Heart left ventricle (tissue), 16 donors: ENCODE data around the gene RELB. TPM values are rescaled to one million over a fixed set of nuclear protein-coding genes. Genes with fewer than 3 reads are reported as not detected.

Experiments used
- ATAC-seq, 4 donors: fragments of 200-7000 bp; cut with Tn5 transposase; one replicate each; pipeline ENCODE4 v1.9.1; 2020 to 2022; ENCODE audit warnings: moderate library complexity in 4 of 4, mild to moderate bottlenecking in 3 of 4, moderate number of reproducible peaks in 1 of 4
- DNase-seq, 5 donors: peaks; one replicate each; pipeline ENCODE4 v3.0.0-alpha.2; 2020
- H3K27ac ChIP-seq, 12 donors: fragments of 200-600 bp; sonication (generic) in 4 of 12; one replicate each; pipeline versions ENCODE4 v1.5.0 to v1.8.0; 2016 to 2022; ENCODE audit warnings: mild to moderate bottlenecking in 2 of 12
- H3K27me3 ChIP-seq, 9 donors: fragments of 200-600 bp; sonication (generic) in 2 of 9; one replicate each; pipeline versions ENCODE4 v1.5.1 to v1.8.0; 2016 to 2022; ENCODE audit warnings: mild to moderate bottlenecking in 3 of 9
- H3K36me3 ChIP-seq, 9 donors: fragments of 200-600 bp; sonication (generic) in 2 of 9; one replicate each; pipeline versions ENCODE4 v1.5.0 to v1.8.0; 2018 to 2022; ENCODE audit warnings: mild to moderate bottlenecking in 2 of 9
- H3K4me1 ChIP-seq, 12 donors: fragments of 200-600 bp; sonication (generic) in 4 of 12; one replicate each; pipeline versions ENCODE4 v1.5.0 to v1.8.0; 2016 to 2022; ENCODE audit warnings: mild to moderate bottlenecking in 3 of 12
- H3K4me3 ChIP-seq, 12 donors: fragments of 200-600 bp; sonication (generic) in 4 of 12; one replicate each; pipeline versions ENCODE4 v1.5.0 to v1.8.0; 2017 to 2022; ENCODE audit warnings: mild to moderate bottlenecking in 9 of 12, moderate library complexity in 4 of 12
- H3K9me3 ChIP-seq, 12 donors: fragments of 200-600 bp; sonication (generic) in 4 of 12; one replicate each; pipeline versions ENCODE4 v1.5.0 to v1.8.0; 2016 to 2022; ENCODE audit warnings: mild to moderate bottlenecking in 1 of 12
- POLR2A ChIP-seq, 2 donors: fragments of 450-650 bp; IDR thresholded peaks; one replicate each; pipeline ENCODE4 v1.6.1; 2017; ENCODE audit warnings: antibody characterized with exemption in 2 of 2, mild to moderate bottlenecking in 2 of 2, moderate library complexity in 2 of 2
- WGBS, 4 donors: extraction: QIAGEN DNeasy Blood & Tissue Kit in 2 of 4; methylation state at CpG; one replicate each; pipeline versions ENCODE4 v1.1.5 to v1.1.7; 2013 to 2018; 5-methylcytosine and 5-hydroxymethylcytosine counted together
- intact Hi-C, 10 donors: fragments of 100-400 bp; cut with DNase I; formaldehyde crosslinking; loops; one replicate each; pipeline versions ENCODE4 v1.11.1 to v1.14.2; 2022
- polyA plus RNA-seq, 2 donors: library from polyadenylated mRNA; stranded (reverse); fragments of 200-250 nt; gene quantifications; one replicate each; pipeline ENCODE4 v1.2.3, GENCODE V29; 2013
- total RNA-seq, 9 donors: library from RNA; depleted of rRNA in 2 of 9; stranded (reverse); fragments of >200 nt in 2 of 9; fragmentation: NEBNext Ultra II Directional in 3 of 9; extraction: Animal tissue kit (Norgen Biotek cat#: 25700) in 3 of 9; gene quantifications; one replicate each; pipeline versions ENCODE4 v1.1.0 to v1.2.4, GENCODE V29; 2016 to 2023
- TF ChIP-seq, protein P1 (sequence below), 12 donors: fragments of 200-600 bp; sonication (generic) in 4 of 12; IDR thresholded peaks; one replicate each; pipeline versions ENCODE4 v1.5.0 to v1.8.0; 2018 to 2022; ENCODE audit warnings: antibody characterized with exemption in 12 of 12, mild to moderate bottlenecking in 5 of 12
- donor health status: ischemic (EF 13 %, LVEDD 7.1; RV severe dilation, severe dysfunction).
- donor health status: healthy with polysubstance abuse.
- donor health status: DM: no; HTN: yes; CAD: no.
- donor health status: DM: no; HTN: no; CAD: no.
- donor health status: ischemic (EF 25% LVEDD 6.9; RV normal size, moderate dysfunction).
- donor health status: ischemic (EF 25% LVEDD 5.7; RV mildly dilated, moderate dysfunction).
- donor health status: healthy.
- donor health status: DM: yes; HTN: yes; CAD: no.
- donor health status: ischemic (EF 35%, LVEDD 5.7; RV mildly dilated, moderate dysfunction).
- donor health status: nonischemic (EF 11% LVEDD 7.7; RV severe dilation, severe dysfunction).
- donor health status: DM: yes; HTN: yes; CAD: no.
- donor health status: PGD.
- donor health status: ischemic (EF 29% LVEDD 5.4; RV normal size, mild dysfunction).
- donor health status: nonischemic (EF 23%, LVEDD 6.1; RV moderate dilation, normal function).

RELB gene
- total and polyA plus RNA-seq, 11 donors: 1.6 to 23.2 (median 6.7) TPM

DNA sequence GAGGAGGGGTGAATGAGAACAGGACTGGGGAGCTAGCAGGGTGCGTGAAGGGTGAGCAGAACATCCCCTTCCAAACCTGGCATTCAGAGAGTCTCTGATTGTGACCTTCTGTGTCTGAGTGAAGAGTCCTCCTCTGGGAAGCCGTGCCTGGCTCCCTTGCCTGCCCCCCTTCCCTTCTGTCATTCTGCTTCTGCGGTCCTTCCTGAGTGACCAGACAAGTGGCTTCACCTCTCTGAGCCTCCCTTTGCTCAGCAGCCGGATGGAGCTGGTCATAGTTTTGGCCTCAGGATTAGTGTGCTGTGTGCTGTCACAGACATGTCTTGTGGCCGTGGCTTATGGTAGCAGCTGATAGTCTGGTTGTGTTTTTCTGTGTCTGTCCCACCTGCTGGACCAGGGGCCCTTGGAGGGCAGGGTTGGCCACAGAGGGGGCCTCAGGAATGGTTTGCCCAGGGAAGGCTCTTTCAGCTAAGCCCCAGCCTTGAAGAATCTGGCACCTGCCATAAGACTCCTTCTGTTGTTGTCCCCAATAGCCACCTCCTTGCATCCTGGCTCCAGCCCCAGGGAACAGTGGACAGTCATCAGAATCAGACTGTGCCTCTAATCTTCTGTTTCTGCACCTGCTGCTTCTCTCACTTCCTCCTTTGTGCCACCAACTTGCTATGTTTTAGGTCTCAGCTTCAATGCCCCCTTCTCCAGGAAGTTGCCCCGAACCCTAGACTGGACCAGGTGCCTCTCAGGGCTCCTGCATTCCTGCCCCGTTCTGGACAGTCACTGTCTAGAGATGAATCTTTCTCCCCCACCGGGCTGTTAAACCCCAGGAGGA is 40.1 kb upstream of the RELB start:
- ATAC-seq (peak in 1 of 4 donors; percentile 32), DNase-seq (no peak)
- no peaks in the 10 kb centered on the region for H3K9me3 ChIP-seq
- peaks cover 0 to 64% (median 43%) of the 10 kb centered on the region in 9 donors for H3K36me3 ChIP-seq
- H3K4me1 ChIP-seq: peaks cover 0 to 48% (median 26%) of the 10 kb centered on the region in 12 donors
- intact Hi-C loops: no loop called here
- no peak overlapping the region for H3K27ac ChIP-seq
- TF ChIP-seq POLR2A (IDR thresholded peaks at IDR 0.05): no peak
- TF ChIP-seq, protein P1, sequence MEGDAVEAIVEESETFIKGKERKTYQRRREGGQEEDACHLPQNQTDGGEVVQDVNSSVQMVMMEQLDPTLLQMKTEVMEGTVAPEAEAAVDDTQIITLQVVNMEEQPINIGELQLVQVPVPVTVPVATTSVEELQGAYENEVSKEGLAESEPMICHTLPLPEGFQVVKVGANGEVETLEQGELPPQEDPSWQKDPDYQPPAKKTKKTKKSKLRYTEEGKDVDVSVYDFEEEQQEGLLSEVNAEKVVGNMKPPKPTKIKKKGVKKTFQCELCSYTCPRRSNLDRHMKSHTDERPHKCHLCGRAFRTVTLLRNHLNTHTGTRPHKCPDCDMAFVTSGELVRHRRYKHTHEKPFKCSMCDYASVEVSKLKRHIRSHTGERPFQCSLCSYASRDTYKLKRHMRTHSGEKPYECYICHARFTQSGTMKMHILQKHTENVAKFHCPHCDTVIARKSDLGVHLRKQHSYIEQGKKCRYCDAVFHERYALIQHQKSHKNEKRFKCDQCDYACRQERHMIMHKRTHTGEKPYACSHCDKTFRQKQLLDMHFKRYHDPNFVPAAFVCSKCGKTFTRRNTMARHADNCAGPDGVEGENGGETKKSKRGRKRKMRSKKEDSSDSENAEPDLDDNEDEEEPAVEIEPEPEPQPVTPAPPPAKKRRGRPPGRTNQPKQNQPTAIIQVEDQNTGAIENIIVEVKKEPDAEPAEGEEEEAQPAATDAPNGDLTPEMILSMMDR (IDR thresholded peaks at IDR 0.05): no peak
- H3K27me3 ChIP-seq: no peaks in the 10 kb centered on the region
- H3K4me3 ChIP-seq: no peak overlapping the region
- WGBS, 4 donors: 48 to 71% (median 62%) methylated on average over 7 to 8 of the region's 8 CpGs

DNA sequence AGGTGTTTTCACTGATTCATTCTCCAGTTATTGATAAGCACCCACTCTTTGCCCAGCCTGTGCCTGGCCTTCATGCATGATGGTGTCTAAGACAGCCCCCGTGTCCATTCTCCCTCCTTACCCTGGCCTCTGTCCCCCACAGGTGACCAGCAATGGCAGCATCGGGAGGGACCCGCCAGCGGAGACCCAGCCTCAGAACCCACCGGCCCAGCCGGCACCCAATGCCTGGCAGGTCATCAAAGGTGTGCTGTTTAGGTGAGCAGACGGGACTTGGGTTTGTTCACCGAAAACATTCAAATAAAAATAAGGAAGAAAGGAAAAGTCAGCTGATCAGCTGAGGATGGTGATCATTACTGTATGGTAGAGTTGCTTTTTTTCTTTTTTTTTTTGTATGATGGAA is 39.4 kb upstream of the RELB start:
- H3K36me3 ChIP-seq: peaks cover 0 to 71% (median 48%) of the 10 kb centered on the region in 9 donors
- DNase-seq (no peak), ATAC-seq (no peak)
- no peaks in the 10 kb centered on the region for H3K27me3 ChIP-seq
- H3K9me3 ChIP-seq: no peaks in the 10 kb centered on the region
- peaks cover 0 to 41% (median 20%) of the 10 kb centered on the region in 12 donors for H3K4me1 ChIP-seq
- no peak overlapping the region for H3K4me3 ChIP-seq
- intact Hi-C loops: no loop called here
- 85 to 92% (median 89%) methylated on average over 8 of the region's 8 CpGs for WGBS, 4 donors
- H3K27ac ChIP-seq: no peak overlapping the region
- TF ChIP-seq, protein P1 (IDR thresholded peaks at IDR 0.05): no peak
- TF ChIP-seq POLR2A (IDR thresholded peaks at IDR 0.05): no peak

DNA sequence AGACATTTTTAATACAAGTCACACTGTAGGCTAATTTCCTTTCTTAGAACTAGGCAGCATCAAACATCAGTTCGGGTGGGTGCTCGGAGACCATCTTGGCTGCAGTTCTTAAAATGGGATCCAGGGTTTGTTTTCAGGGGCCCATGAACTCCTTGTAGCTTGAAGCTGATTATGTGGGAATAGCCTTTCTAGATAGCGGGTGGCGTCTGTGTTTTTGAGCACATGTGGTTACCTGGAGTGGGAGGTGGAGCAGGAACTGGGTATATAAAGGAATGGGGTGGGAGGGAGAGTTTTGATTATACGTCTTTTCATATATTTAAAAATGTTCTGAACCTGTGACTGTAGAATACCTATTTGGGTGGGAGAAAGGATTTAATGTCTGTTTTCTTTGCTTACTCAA is 33.1 kb upstream of the RELB start:
- H3K27ac ChIP-seq: no peak overlapping the region
- no peaks in the 10 kb centered on the region for H3K9me3 ChIP-seq
- no peaks in the 10 kb centered on the region for H3K4me1 ChIP-seq
- no peaks in the 10 kb centered on the region for H3K27me3 ChIP-seq
- ATAC-seq (no peak), DNase-seq (no peak)
- H3K36me3 ChIP-seq: peaks cover 0 to 83% (median 62%) of the 10 kb centered on the region in 9 donors
- no peak overlapping the region for H3K4me3 ChIP-seq
- intact Hi-C loops: no loop called here
- TF ChIP-seq, protein P1 (IDR thresholded peaks at IDR 0.05): no peak
- no peak for TF ChIP-seq POLR2A (IDR thresholded peaks at IDR 0.05)
- 90 to 93% (median 90%) methylated on average over 5 of the region's 5 CpGs for WGBS, 4 donors

DNA sequence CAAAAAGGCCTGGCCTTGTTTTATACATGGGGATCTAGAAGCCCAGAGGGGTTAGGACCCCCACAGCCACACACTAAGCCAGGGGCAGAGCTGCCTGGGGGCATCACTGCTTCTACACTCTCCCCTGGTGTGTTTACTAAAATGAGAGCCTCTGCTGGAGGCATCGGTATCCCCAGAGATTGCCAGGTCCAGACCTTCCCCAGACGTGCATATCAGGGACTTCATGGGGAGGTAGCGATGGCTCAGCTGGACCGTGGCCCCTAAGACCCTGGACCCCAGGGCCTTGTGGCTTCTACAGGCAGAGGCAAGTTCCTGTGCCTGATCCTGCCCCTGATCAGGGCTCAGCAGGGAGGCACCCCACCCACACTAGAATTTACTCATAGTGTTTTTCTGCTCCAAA is 32.6 kb upstream of the RELB start:
- ATAC-seq (no peak), DNase-seq (no peak)
- Histone ChIP-seq H3K4me3 (no peak overlapping the region), H3K27me3 (no peaks in the 10 kb centered on the region), H3K9me3 (no peaks in the 10 kb centered on the region), H3K27ac (no peak overlapping the region), H3K4me1 (no peaks in the 10 kb centered on the region), H3K36me3 (peaks cover 0 to 84% (median 65%) of the 10 kb centered on the region in 9 donors)
- WGBS, 4 donors: 85 to 89% (median 87%) methylated on average over 4 of the region's 4 CpGs
- intact Hi-C loops: no loop called here
- TF ChIP-seq, protein P1 (IDR thresholded peaks at IDR 0.05): no peak
- TF ChIP-seq POLR2A (IDR thresholded peaks at IDR 0.05): no peak
